ENCODE measurements around the gene PACSIN3.
A peak's percentile ranks its signal among the peaks of the same experiment; 100 is the strongest.

PACSIN3 gene

GRCh38 chr11:47186076-47186699 lies at the start of gene PACSIN3:
TSS of gene PACSIN3 (minus strand) at chr11:47186434. CDS start at chr11:47182727, 3,707 bp downstream.
- in situ Hi-C loops (cut with MboI; ENCODE audit: low pct_unique_long_range_greater_than_20kb, low sequenced_read_pairs, unreplicated experiment): no loop called here
- peak; percentile 79 for DNase-seq (ENCODE audit: low spot score)
- TF ChIP-seq CTCF (IDR thresholded peaks at IDR 0.05; ENCODE audit: extremely low read depth, insufficient read depth, missing control alignments): no peak

- TF ChIP-seq CTCF (IDR thresholded peaks at IDR 0.05; ENCODE audit: extremely low read depth, insufficient read depth, missing control alignments): no peak
Observed at GRCh38 chr11:47235163-47235562, 48.9 kb upstream of the PACSIN3 start.

GRCh38 chr11:47234669-47235100 lies 48.5 kb upstream of the PACSIN3 start:
- in situ Hi-C loops (cut with MboI; ENCODE audit: low pct_unique_long_range_greater_than_20kb, low sequenced_read_pairs, unreplicated experiment): no loop called here
- no peak for TF ChIP-seq CTCF (IDR thresholded peaks at IDR 0.05; ENCODE audit: extremely low read depth, insufficient read depth, missing control alignments)
- no peak for DNase-seq (ENCODE audit: low spot score)

More at GRCh38 chr11:47235163-47235562, 48.9 kb upstream of the PACSIN3 start:
- no peak for DNase-seq (ENCODE audit: low spot score)
- in situ Hi-C loops (cut with MboI; ENCODE audit: low pct_unique_long_range_greater_than_20kb, low sequenced_read_pairs, unreplicated experiment): no loop called here

GRCh38 chr11:47233989-47234668 lies 47.9 kb upstream of the PACSIN3 start:
- peak; percentile 27 for TF ChIP-seq CTCF (IDR thresholded peaks at IDR 0.05; ENCODE audit: extremely low read depth, insufficient read depth, missing control alignments)
- DNase-seq (ENCODE audit: low spot score): no peak
- in situ Hi-C loops (cut with MboI; ENCODE audit: low pct_unique_long_range_greater_than_20kb, low sequenced_read_pairs, unreplicated experiment): no loop called here

GRCh38 chr11:47233051-47233450 lies 46.8 kb upstream of the PACSIN3 start:
- DNase-seq (ENCODE audit: low spot score): no peak
- no peak for TF ChIP-seq CTCF (IDR thresholded peaks at IDR 0.05; ENCODE audit: extremely low read depth, insufficient read depth, missing control alignments)
- in situ Hi-C loops (cut with MboI; ENCODE audit: low pct_unique_long_range_greater_than_20kb, low sequenced_read_pairs, unreplicated experiment): no loop called here

GRCh38 chr11:47229161-47229560 lies 42.9 kb upstream of the PACSIN3 start:
- no peak for TF ChIP-seq CTCF (IDR thresholded peaks at IDR 0.05; ENCODE audit: extremely low read depth, insufficient read depth, missing control alignments)
- in situ Hi-C loops (cut with MboI; ENCODE audit: low pct_unique_long_range_greater_than_20kb, low sequenced_read_pairs, unreplicated experiment): no loop called here
- DNase-seq (ENCODE audit: low spot score): no peak

Measured in GM13977 (cell line).